GM19452 (cell line): ENCODE data around the gene ASB9.
"Not testable (repeated sequence)": the region's sequence is repeated elsewhere in the genome, so short reads cannot be mapped to it uniquely, and the experiment has no call there.

Source experiments
- ATAC-seq: cut with Tn5 transposase; IDR thresholded peaks from one replicate; pipeline ENCODE4 v1.9.1; 2021; ENCODE audit not compliant: unreplicated experiment

Gene ASB9

GRCh38 chrX:15269618-15270521 is at the start of gene ASB9:
ASB9 (minus strand) TSS chrX:15270083; CDS start chrX:15269874, 209 bp downstream.
- no peak for ATAC-seq

GRCh38 chrX:15319075-15319474 is 49.2 kb upstream of the ASB9 start:
- no peak for ATAC-seq

GRCh38 chrX:15315509-15315908 is 45.6 kb upstream of the ASB9 start, which contains the start of gene ASB11:
ASB11 (minus strand) TSS chrX:15315640; CDS start chrX:15315605, 35 bp downstream.
- ATAC-seq = no peak

GRCh38 chrX:15314472-15314871 is 44.6 kb upstream of the ASB9 start:
- no peak for ATAC-seq

GRCh38 chrX:15311119-15311518 is 41.2 kb upstream of the ASB9 start:
- no peak for ATAC-seq

- ATAC-seq = no peak
Observed at GRCh38 chrX:15310117-15310516, 40.2 kb upstream of the ASB9 start.

- not testable (repeated sequence) for ATAC-seq
Observed at GRCh38 chrX:15305899-15306298, 36.0 kb upstream of the ASB9 start.

- peak; percentile 64 for ATAC-seq
Observed at GRCh38 chrX:15301924-15302323, 32.0 kb upstream of the ASB9 start.

- ATAC-seq = no peak
Observed at GRCh38 chrX:15299941-15300851, 30.3 kb upstream of the ASB9 start.

GRCh38 chrX:15298780-15299179 is 28.9 kb upstream of the ASB9 start:
- ATAC-seq = no peak

GRCh38 chrX:15298201-15298600 is 28.3 kb upstream of the ASB9 start:
- ATAC-seq = no peak

- no peak for ATAC-seq
Observed at GRCh38 chrX:15293451-15293850, 23.6 kb upstream of the ASB9 start.

GRCh38 chrX:15292861-15293260 is 23.0 kb upstream of the ASB9 start:
- ATAC-seq = no peak

- ATAC-seq = no peak
Observed at GRCh38 chrX:15277604-15278003, 7.7 kb upstream of the ASB9 start.

- ATAC-seq = no peak
Observed at GRCh38 chrX:15274946-15275345, 5.1 kb upstream of the ASB9 start.

GRCh38 chrX:15273275-15273674 is 3.4 kb upstream of the ASB9 start:
- ATAC-seq = not testable (repeated sequence)

GRCh38 chrX:15271757-15272156 is 1.9 kb upstream of the ASB9 start:
- no peak for ATAC-seq

- ATAC-seq = no peak
Observed at GRCh38 chrX:15269120-15269519, 763 bp downstream of the ASB9 start.

- ATAC-seq = no peak
Observed at GRCh38 chrX:15254852-15255251, 15.0 kb downstream of the ASB9 start.

GRCh38 chrX:15245896-15246295 is 24.0 kb downstream of the ASB9 start:
- no peak for ATAC-seq

- ATAC-seq = no peak
Observed at GRCh38 chrX:15244421-15244820, 25.5 kb downstream of the ASB9 start.
